Psoas muscle (tissue), 8 donors: ENCODE measurements around the gene SPEM3. TPM values are rescaled to one million over a fixed set of nuclear protein-coding genes. Genes with fewer than 3 reads are reported as not detected.

Experiments used
- ATAC-seq, 4 donors: fragments of 200-7000 bp; cut with Tn5 transposase; one replicate each; pipeline ENCODE4 v1.9.1; 2020; ENCODE audit warnings: moderate library complexity in 3 of 4, mild to moderate bottlenecking in 2 of 4
- DNase-seq, 2 donors: peaks; one replicate each; pipeline ENCODE4 v3.0.0-alpha.2; 2020
- H3K27ac ChIP-seq: fragments of 200-600 bp; one replicate; pipeline ENCODE4 v1.8.0; 2022
- H3K27me3 ChIP-seq, 3 donors: fragments of 200-600 bp in 1 of 3; one replicate each; pipeline versions ENCODE4 v1.6.1 to v1.8.0; 2013 to 2022; ENCODE audit warnings: low read length in 2 of 3, mild to moderate bottlenecking in 2 of 3, moderate library complexity in 1 of 3; ENCODE audit not compliant: insufficient read depth in 3 of 3
- H3K36me3 ChIP-seq, 2 donors: fragments of 200-600 bp in 1 of 2; one replicate each; pipeline versions ENCODE4 v1.6.1 to v1.8.0; 2013 to 2022; ENCODE audit warnings: low read depth in 1 of 2, mild to moderate bottlenecking in 1 of 2, moderate library complexity in 1 of 2; ENCODE audit not compliant: insufficient read depth in 1 of 2
- H3K4me1 ChIP-seq: fragments of 200-600 bp; one replicate; pipeline ENCODE4 v1.8.0; 2022
- H3K4me3 ChIP-seq: fragments of 200-600 bp; one replicate; pipeline ENCODE4 v1.8.0; 2022; ENCODE audit warnings: mild to moderate bottlenecking
- H3K9me3 ChIP-seq: fragments of 200-600 bp; one replicate; pipeline ENCODE4 v1.8.0; 2022
- CTCF ChIP-seq: fragments of 200-600 bp; IDR thresholded peaks from one replicate; pipeline ENCODE4 v1.8.0; 2022; ENCODE audit warnings: antibody characterized with exemption
- WGBS, 3 donors: extraction: QIAGEN DNeasy Blood & Tissue Kit; methylation state at CpG; one replicate each; pipeline versions ENCODE4 v1.1.6 to v1.1.7; 2013; 5-methylcytosine and 5-hydroxymethylcytosine counted together
- intact Hi-C, 2 donors: fragments of 100-400 bp; cut with DNase I; formaldehyde crosslinking; loops; one replicate each; pipeline versions ENCODE4 v1.11.0 to v1.14.2; 2022
- polyA plus RNA-seq, 3 donors: library from polyadenylated mRNA; stranded (reverse); fragments of 200-250 nt; gene quantifications; one replicate each; pipeline ENCODE4 v1.2.3, GENCODE V29; 2013
- total RNA-seq, 4 donors: library from RNA; stranded (reverse); fragmentation: NEBNext Ultra II Directional in 2 of 4; extraction: Animal tissue kit (Norgen Biotek cat#: 25700) in 2 of 4; gene quantifications; one replicate each; pipeline versions ENCODE4 v1.2.1 to v1.2.4, GENCODE V29; 2021 to 2023
- donor health status: healthy with polysubstance abuse.
- donor health status: DM: no; HTN: no; CAD: no; lungs with moderate emphysema.
- donor health status: Bipolar disorder and iron deficiency.
- donor health status: healthy.
- donor health status: DM: yes; HTN: yes; CAD: no.
- donor health status: DM: no; HTN: no; CAD: no.
- donor health status: DM: no; HTN: no; CAD: no.
- donor health status: DM: yes; HTN: yes; CAD: no.

The SPEM3 gene
- total and polyA plus RNA-seq, 7 donors: 0.01 TPM; not detected in 6

- no peak for TF ChIP-seq CTCF
- Histone ChIP-seq H3K4me1 (no peaks in the 10 kb centered on the region), H3K36me3 (peaks cover 3 to 38% of the 10 kb centered on the region in 2 donors), H3K4me3 (peak overlapping the region; percentile 95), H3K27me3 (no peaks in the 10 kb centered on the region), H3K9me3 (no peaks in the 10 kb centered on the region), H3K27ac (peak overlapping the region; percentile 91)
- WGBS, 3 donors: 14 to 19% (median 15%) methylated on average over 35 to 48 of the region's 48 CpGs
- peak in 1 of 2 donors; percentile 49 for DNase-seq
- ATAC-seq: peak in 3 of 4 donors; percentile 3 to 36 (median 30)
- intact Hi-C loops: loop anchor here (5.0 kb wide), 3 partner anchors 37 to 93 kb away; partner anchors contain the start of genes KCTD11 (in 1 of the 2) and TMEM95 (in 1 of the 2)
Observed at GRCh38 chr17:7393613-7394451, 34.8 kb upstream of the SPEM3 start.

DNA sequence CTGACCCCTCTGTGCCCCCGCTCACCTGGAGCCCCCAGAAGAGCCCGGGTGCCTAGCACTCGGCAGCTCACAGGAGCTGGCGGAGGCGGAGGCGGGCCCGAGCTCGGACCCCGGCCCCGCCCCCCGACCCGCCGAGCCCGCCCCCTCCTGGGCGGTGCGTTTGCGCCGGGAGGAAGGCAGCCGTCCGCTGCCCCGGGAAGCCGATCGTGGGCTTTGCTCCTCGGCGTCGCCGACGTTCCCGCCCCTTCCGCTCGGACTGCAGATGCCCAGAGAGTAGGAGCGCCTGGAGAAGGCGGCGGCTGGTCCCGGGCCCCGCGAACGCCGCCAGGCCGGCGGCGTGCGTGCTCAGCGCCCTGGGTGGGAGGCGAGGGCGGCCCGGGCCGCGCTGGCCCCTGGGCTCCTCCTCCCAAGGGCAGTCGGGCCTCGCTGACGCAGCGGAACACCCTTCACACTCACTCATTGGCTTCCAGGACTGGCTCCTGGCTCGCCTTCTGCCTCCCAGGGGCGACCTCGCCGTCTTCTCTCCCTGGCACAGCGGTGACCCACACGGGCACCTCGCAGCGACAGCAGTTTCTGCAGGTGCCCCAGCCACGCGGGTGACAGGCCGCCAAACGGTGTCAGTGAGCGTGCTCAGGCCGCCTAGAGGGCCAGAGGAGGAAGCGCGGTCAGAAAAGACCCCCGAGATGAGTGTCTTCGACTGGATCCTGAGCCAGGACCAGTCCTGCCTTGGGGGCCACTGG, 34.0 kb upstream of the SPEM3 start, which contains the start of gene PLSCR3:
PLSCR3 (minus strand) TSS at position 74 of the 740 bp plus-strand sequence. CDS start 415 bp downstream, outside the sequence.
- Histone ChIP-seq H3K36me3 (peaks cover 3 to 30% of the 10 kb centered on the region in 2 donors), H3K4me3 (peak within 1 kb of the TSS; percentile 95), H3K27ac (peak within 1 kb of the TSS; percentile 91), H3K9me3 (no peaks in the 10 kb centered on the region), H3K27me3 (no peaks in the 10 kb centered on the region), H3K4me1 (no peaks in the 10 kb centered on the region)
- 0 to 1% (median 1%) methylated on average over 55 to 71 of the region's 71 CpGs for WGBS, 3 donors
- TF ChIP-seq CTCF: no peak
- ATAC-seq: peak; percentile 89 to 91 (median 90)
- intact Hi-C loops: loop anchor here (5.0 kb wide), 4 partner anchors 37 to 93 kb away; partner anchors contain the start of genes KCTD11 (in 1 of the 2) and TMEM95 (in 1 of the 2)
- DNase-seq: peak; percentile 89 to 92

GRCh38 chr17:7396147-7396546, 32.5 kb upstream of the SPEM3 start:
- H3K27ac ChIP-seq: no peak overlapping the region
- H3K4me1 ChIP-seq: no peaks in the 10 kb centered on the region
- no peaks in the 10 kb centered on the region for H3K27me3 ChIP-seq
- TF ChIP-seq CTCF: no peak
- H3K36me3 ChIP-seq: peaks cover 0 to 17% of the 10 kb centered on the region in 2 donors
- H3K9me3 ChIP-seq: no peaks in the 10 kb centered on the region
- ATAC-seq (no peak), DNase-seq (no peak)
- intact Hi-C loops: loop anchor here in 1 of 2 donors (5.0 kb wide), 1 partner anchor 46 kb away; no protein-coding TSS in a partner anchor
- no peak overlapping the region for H3K4me3 ChIP-seq
- 76 to 94% (median 81%) methylated on average over 4 of the region's 4 CpGs for WGBS, 3 donors

DNA sequence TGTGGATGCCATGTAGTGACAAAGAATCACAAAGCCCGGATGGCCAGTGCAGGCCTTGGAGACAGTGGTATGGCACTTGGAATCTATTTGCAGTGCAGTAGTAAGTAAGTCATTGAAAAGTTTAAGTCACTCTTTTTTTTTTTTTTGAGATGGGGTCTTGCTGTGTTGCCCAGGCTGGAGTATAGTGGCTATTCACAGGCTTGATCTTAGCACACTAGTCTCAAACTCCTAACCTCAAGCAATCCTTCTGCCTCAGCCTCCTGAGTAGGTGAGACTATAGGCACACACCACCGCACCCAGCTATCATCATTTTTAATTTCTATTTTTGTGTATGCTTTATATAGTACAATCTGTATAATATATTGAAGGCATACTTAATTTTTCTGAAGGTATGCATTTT, 30.0 kb upstream of the SPEM3 start:
- Histone ChIP-seq H3K27ac (no peak overlapping the region), H3K4me1 (peaks cover 9% of the 10 kb centered on the region), H3K4me3 (no peak overlapping the region), H3K36me3 (peaks cover 0 to 7% of the 10 kb centered on the region in 2 donors), H3K9me3 (no peaks in the 10 kb centered on the region), H3K27me3 (no peaks in the 10 kb centered on the region)
- DNase-seq (no peak), ATAC-seq (no peak)
- intact Hi-C loops: loop anchor here in 1 of 2 donors (5.0 kb wide), 1 partner anchor 44 kb away; no protein-coding TSS in a partner anchor
- TF ChIP-seq CTCF: no peak
- WGBS, 3 donors: 66 to 95% (median 69%) methylated on average over 2 of the region's 2 CpGs
